ENCODE data around the gene GMDS. TPM values are rescaled to one million over a fixed set of nuclear protein-coding genes. Genes with fewer than 3 reads are reported as not detected.

Gene GMDS
- total and polyA plus RNA-seq, 2 experiments from 2014 or later, result 30.1 to 36.5 TPM

DNA sequence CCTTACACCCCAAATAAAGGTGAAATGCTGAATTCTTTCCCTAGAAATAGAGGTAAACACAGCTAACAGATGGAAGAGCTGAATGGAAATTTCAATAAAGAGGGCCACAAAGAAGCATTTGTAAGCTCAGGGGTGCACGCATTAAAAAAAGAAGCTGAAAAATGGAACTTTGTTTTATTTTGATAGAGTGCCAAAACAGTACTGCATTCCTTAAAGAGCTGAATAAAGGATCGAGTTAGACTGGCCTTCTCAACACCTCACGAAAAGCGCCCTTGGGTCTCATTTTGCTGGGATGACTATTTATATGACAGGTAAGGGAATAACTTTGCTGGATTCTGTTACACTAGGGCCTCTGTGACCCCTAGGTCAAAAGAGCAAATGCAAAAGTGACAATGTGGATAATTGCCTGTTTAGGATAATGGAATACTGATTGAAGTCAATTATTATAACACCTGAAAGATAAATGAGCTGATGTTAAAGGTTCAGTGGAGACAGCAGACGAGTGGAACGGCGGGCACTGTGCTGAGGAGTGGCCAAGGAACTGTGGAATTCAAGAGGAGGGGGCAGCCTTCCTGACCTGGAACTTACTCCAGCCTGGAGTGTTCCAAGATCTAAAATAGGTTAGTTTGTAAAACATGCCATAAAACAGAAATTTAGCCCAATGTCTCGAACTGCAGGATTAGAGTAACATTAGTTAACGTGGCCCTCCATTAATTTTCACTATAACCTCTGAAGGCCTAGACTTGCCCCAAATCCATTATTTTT, 467.3 kb downstream of the GMDS start:
- no peak overlapping the region for H3K27ac ChIP-seq (ENCODE audit: low read depth)
- no peak overlapping the region for H3K4me2 ChIP-seq
- no peaks in the 10 kb centered on the region for H3K79me2 ChIP-seq (replicated peaks; ENCODE audit: insufficient read depth)
- H3K36me3 ChIP-seq (ENCODE audit: insufficient read depth), result no peaks in the 10 kb centered on the region
- H2AFZ ChIP-seq, result no peak overlapping the region
- no peaks in the 10 kb centered on the region for H3K27me3 ChIP-seq (ENCODE audit: insufficient read depth)
- no peak overlapping the region for H3K4me3 ChIP-seq
- no peak overlapping the region for H3K4me3 Mint-ChIP-seq
- H3F3A ChIP-seq (replicated peaks; ENCODE audit: low read depth), result no peaks in the 10 kb centered on the region
- no peak overlapping the region for H3K27ac Mint-ChIP-seq
- peaks cover 3% of the 10 kb centered on the region for H3K27me3 Mint-ChIP-seq (ENCODE audit: insufficient read depth, low read depth, poor library complexity)
- no peaks in the 10 kb centered on the region; the same call in 1 of the 2 replicates for H4K20me1 ChIP-seq (replicated peaks; ENCODE audit: insufficient read depth)
- H3K4me1 ChIP-seq (ENCODE audit: insufficient read depth), result peaks cover 4% of the 10 kb centered on the region; the same call in 1 of the 2 replicates
- no peak for DNase-seq (ENCODE audit: low spot score)
- H3K36me3 Mint-ChIP-seq (ENCODE audit: low read depth), result no peaks in the 10 kb centered on the region
- H3K9me3 Mint-ChIP-seq, result no peaks in the 10 kb centered on the region
- H3K9me2 ChIP-seq (ENCODE audit: insufficient read depth), result no peaks in the 10 kb centered on the region
- H3K4me1 Mint-ChIP-seq, result peaks cover 6% of the 10 kb centered on the region
- peak; percentile 28; the same call in 2 of the 3 replicates for ATAC-seq
- TF ChIP-seq EZH2phosphoT487 (IDR thresholded peaks at IDR 0.05; ENCODE audit: unreplicated experiment) (no peak), NANOG (IDR thresholded peaks at IDR 0.05; ENCODE audit: borderline replicate concordance) (no peak), ZNF331 (CRISPR knock-in tag; IDR thresholded peaks at IDR 0.05; ENCODE audit: low read depth) (no peak), STAT1 (IDR thresholded peaks at IDR 0.05; ENCODE audit: unreplicated experiment) (no peak), ZNF114 (CRISPR knock-in tag; IDR thresholded peaks at IDR 0.05) (no peak), EZH2 (IDR thresholded peaks at IDR 0.05; ENCODE audit: low read depth, unreplicated experiment) (no peak), CREB1 (CRISPR knock-in tag; IDR thresholded peaks at IDR 0.05; ENCODE audit: low read depth) (no peak), JUNB (IDR thresholded peaks at IDR 0.05; ENCODE audit: unreplicated experiment) (no peak), POLR2AphosphoS5 (IDR thresholded peaks at IDR 0.05; ENCODE audit: low read depth) (no peak)
- TF ChIP-seq, protein P1, sequence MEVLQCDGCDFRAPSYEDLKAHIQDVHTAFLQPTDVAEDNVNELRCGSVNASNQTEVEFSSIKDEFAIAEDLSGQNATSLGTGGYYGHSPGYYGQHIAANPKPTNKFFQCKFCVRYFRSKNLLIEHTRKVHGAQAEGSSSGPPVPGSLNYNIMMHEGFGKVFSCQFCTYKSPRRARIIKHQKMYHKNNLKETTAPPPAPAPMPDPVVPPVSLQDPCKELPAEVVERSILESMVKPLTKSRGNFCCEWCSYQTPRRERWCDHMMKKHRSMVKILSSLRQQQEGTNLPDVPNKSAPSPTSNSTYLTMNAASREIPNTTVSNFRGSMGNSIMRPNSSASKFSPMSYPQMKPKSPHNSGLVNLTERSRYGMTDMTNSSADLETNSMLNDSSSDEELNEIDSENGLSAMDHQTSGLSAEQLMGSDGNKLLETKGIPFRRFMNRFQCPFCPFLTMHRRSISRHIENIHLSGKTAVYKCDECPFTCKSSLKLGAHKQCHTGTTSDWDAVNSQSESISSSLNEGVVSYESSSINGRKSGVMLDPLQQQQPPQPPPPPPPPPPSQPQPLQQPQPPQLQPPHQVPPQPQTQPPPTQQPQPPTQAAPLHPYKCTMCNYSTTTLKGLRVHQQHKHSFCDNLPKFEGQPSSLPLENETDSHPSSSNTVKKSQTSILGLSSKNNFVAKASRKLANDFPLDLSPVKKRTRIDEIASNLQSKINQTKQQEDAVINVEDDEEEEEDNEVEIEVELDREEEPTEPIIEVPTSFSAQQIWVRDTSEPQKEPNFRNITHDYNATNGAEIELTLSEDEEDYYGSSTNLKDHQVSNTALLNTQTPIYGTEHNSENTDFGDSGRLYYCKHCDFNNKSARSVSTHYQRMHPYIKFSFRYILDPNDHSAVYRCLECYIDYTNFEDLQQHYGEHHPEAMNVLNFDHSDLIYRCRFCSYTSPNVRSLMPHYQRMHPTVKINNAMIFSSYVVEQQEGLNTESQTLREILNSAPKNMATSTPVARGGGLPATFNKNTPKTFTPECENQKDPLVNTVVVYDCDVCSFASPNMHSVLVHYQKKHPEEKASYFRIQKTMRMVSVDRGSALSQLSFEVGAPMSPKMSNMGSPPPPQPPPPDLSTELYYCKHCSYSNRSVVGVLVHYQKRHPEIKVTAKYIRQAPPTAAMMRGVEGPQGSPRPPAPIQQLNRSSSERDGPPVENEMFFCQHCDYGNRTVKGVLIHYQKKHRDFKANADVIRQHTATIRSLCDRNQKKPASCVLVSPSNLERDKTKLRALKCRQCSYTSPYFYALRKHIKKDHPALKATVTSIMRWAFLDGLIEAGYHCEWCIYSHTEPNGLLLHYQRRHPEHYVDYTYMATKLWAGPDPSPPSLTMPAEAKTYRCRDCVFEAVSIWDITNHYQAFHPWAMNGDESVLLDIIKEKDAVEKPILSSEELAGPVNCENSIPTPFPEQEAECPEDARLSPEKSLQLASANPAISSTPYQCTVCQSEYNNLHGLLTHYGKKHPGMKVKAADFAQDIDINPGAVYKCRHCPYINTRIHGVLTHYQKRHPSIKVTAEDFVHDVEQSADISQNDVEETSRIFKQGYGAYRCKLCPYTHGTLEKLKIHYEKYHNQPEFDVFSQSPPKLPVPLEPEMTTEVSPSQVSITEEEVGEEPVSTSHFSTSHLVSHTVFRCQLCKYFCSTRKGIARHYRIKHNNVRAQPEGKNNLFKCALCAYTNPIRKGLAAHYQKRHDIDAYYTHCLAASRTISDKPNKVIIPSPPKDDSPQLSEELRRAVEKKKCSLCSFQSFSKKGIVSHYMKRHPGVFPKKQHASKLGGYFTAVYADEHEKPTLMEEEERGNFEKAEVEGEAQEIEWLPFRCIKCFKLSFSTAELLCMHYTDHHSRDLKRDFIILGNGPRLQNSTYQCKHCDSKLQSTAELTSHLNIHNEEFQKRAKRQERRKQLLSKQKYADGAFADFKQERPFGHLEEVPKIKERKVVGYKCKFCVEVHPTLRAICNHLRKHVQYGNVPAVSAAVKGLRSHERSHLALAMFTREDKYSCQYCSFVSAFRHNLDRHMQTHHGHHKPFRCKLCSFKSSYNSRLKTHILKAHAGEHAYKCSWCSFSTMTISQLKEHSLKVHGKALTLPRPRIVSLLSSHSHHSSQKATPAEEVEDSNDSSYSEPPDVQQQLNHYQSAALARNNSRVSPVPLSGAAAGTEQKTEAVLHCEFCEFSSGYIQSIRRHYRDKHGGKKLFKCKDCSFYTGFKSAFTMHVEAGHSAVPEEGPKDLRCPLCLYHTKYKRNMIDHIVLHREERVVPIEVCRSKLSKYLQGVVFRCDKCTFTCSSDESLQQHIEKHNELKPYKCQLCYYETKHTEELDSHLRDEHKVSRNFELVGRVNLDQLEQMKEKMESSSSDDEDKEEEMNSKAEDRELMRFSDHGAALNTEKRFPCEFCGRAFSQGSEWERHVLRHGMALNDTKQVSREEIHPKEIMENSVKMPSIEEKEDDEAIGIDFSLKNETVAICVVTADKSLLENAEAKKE (CRISPR knock-in tag; IDR thresholded peaks at IDR 0.05), result no peak
- TF ChIP-seq, protein P2, sequence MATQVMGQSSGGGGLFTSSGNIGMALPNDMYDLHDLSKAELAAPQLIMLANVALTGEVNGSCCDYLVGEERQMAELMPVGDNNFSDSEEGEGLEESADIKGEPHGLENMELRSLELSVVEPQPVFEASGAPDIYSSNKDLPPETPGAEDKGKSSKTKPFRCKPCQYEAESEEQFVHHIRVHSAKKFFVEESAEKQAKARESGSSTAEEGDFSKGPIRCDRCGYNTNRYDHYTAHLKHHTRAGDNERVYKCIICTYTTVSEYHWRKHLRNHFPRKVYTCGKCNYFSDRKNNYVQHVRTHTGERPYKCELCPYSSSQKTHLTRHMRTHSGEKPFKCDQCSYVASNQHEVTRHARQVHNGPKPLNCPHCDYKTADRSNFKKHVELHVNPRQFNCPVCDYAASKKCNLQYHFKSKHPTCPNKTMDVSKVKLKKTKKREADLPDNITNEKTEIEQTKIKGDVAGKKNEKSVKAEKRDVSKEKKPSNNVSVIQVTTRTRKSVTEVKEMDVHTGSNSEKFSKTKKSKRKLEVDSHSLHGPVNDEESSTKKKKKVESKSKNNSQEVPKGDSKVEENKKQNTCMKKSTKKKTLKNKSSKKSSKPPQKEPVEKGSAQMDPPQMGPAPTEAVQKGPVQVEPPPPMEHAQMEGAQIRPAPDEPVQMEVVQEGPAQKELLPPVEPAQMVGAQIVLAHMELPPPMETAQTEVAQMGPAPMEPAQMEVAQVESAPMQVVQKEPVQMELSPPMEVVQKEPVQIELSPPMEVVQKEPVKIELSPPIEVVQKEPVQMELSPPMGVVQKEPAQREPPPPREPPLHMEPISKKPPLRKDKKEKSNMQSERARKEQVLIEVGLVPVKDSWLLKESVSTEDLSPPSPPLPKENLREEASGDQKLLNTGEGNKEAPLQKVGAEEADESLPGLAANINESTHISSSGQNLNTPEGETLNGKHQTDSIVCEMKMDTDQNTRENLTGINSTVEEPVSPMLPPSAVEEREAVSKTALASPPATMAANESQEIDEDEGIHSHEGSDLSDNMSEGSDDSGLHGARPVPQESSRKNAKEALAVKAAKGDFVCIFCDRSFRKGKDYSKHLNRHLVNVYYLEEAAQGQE (IDR thresholded peaks at IDR 0.05; ENCODE audit: unreplicated experiment), result no peak
- TF ChIP-seq, protein P3, sequence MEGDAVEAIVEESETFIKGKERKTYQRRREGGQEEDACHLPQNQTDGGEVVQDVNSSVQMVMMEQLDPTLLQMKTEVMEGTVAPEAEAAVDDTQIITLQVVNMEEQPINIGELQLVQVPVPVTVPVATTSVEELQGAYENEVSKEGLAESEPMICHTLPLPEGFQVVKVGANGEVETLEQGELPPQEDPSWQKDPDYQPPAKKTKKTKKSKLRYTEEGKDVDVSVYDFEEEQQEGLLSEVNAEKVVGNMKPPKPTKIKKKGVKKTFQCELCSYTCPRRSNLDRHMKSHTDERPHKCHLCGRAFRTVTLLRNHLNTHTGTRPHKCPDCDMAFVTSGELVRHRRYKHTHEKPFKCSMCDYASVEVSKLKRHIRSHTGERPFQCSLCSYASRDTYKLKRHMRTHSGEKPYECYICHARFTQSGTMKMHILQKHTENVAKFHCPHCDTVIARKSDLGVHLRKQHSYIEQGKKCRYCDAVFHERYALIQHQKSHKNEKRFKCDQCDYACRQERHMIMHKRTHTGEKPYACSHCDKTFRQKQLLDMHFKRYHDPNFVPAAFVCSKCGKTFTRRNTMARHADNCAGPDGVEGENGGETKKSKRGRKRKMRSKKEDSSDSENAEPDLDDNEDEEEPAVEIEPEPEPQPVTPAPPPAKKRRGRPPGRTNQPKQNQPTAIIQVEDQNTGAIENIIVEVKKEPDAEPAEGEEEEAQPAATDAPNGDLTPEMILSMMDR (conservative IDR thresholded peaks at IDR 0.05; ENCODE audit: low read depth in 2 of 2), result no peak
- TF ChIP-seq, protein P4, sequence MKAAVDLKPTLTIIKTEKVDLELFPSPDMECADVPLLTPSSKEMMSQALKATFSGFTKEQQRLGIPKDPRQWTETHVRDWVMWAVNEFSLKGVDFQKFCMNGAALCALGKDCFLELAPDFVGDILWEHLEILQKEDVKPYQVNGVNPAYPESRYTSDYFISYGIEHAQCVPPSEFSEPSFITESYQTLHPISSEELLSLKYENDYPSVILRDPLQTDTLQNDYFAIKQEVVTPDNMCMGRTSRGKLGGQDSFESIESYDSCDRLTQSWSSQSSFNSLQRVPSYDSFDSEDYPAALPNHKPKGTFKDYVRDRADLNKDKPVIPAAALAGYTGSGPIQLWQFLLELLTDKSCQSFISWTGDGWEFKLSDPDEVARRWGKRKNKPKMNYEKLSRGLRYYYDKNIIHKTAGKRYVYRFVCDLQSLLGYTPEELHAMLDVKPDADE (IDR thresholded peaks at IDR 0.05), result no peak
